ENCODE results near the gene TRIM17.
"Not testable (repeated sequence)": the region's sequence is repeated elsewhere in the genome, so short reads cannot be mapped to it uniquely, and the experiment has no call there.

The TRIM17 gene

DNA sequence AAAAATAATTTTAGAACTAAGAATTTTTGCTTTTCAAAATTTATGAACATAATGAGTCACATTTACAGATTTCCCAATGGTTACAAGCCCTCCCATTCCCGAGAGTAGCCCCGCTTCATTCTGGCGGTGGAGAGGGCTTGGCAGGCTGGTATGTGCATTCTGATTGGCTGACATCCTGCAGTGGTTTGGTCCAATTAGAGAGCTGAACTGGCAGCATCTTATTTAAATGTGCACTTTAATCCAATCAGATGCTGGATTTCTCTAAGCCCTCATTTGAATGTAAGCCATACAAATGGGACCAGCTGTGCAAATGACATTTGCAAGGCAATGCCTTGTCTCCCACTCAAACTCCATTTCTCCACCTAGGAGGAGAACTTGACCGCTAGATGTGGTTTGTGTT, 18.0 kb upstream of the TRIM17 start:
- DNase-seq (ENCODE audit: insufficient read length, low spot score) (no peak), FAIRE-seq (no peak)
- TF ChIP-seq POLR2A (IDR thresholded peaks at IDR 0.05; ENCODE audit: low read depth, low read length), result no peak

DNA sequence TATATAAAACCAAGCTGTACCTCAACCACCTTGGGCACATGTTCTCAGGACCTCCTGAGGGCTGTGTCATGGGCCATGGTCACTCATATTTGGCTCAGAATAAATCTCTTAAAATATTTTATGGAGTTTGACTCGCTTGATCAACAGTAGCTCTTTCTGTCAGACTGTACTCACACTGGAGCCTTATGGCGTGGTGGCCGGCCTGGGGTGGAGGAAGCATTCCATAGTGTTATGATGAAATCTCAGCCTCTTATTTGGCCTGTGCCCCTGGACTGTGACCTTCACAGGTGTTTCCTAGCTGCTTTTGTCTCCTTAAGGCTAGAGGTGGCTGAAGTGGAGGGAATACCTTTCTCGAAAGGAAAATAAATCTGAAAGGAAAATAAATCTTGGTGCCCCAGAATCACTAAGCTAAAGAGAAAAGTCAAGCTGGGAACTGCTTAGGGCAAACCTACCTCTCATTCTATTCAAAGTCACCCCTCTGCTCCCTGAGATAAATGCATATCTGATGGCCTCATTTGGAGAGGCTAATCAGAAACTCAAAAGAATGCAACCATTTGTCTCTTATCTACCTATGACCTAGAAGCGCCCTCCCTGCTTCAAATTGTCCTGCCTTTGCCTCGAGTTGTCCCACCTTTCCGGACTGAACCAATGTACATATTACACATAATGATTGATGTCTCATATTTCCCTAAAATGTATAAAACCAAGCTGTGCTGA, 16.8 kb upstream of the TRIM17 start:
- FAIRE-seq; DNase-seq (ENCODE audit: insufficient read length, low spot score): not testable (repeated sequence)

DNA sequence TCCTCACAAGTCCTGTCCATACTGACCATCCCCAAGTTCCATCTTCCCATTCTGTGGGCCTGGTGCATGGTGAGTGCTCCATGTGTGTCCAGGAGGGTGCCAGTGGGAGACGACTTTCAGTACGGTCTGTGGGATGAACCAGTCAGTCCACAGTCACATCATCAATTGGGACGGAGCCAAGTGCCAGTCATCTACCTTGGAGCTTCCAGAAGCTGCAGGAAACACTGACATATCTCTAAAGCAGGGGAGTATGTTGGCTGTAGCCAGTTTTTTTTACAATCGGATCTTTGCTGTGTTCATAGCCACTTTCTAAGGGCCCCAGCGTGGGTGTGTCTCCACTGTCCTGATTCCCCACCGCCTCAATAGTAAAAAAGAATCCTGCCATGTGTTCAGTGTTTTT, 13.6 kb upstream of the TRIM17 start:
- DNase-seq (ENCODE audit: insufficient read length, low spot score) (no peak), FAIRE-seq (no peak)
- no peak for TF ChIP-seq POLR2A (IDR thresholded peaks at IDR 0.05; ENCODE audit: low read depth, low read length)

DNA sequence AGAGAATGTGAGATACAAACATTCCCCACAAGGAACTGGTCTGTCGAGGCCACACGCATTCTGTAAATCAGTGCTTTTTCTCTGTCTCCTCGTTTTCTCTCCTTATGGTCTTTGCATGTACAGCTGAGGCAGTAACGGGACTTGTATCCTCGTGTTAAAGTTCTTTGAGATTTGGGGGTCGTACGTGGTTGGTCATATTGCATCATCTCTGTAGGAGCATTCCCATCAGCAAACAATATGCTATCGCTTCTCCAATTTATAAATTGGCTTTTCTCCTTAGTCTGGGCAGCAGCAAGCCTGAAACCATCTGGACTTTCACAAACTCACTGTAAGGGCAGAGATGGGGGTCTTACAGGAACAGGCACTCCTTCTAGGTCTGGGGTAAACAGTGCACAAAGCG, 13.0 kb upstream of the TRIM17 start:
- no peak for FAIRE-seq
- TF ChIP-seq POLR2A (IDR thresholded peaks at IDR 0.05; ENCODE audit: low read depth, low read length), result no peak
- DNase-seq (ENCODE audit: insufficient read length, low spot score), result no peak

DNA sequence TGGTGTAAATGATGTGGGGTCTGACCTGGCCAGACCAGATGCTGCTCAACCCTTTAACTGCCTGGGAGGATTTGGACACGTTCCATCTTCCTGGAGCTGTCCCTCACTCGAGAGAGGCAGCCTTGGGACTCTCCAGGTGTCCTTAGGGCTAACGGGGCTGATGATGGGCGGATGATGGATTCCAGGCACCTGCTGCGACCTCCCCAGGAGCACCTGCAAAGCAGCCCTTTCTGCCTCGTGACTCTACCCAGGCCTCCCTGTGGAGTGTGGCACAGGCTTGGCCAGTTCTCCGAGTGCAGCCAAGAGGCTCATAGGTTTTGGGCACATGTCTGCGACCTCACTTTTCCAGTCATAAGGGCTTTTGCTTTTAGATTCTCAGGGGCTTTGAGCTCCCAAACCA, 12.3 kb upstream of the TRIM17 start:
- no peak for DNase-seq (ENCODE audit: insufficient read length, low spot score)
- no peak for FAIRE-seq
- no peak for TF ChIP-seq POLR2A (IDR thresholded peaks at IDR 0.05; ENCODE audit: low read depth, low read length)

DNA sequence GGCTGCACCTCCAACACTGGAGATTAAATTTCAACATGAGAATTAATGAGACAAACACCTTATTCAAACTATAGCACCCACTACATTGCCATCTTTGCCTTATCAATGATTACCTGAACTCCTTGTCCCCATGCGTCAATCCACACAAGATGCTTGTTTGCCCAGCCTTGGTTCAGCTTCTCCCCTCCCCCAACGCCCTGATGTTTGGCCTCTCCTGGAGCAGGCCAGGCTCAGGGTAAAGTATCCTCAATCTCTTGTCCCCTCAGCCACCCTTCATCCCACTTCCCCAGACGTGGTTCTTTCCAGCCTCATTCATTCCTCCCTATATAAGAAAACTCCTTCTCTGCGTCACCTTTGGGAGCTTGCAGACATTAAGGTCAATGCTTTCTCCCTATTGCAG, 11.8 kb upstream of the TRIM17 start:
- no peak for FAIRE-seq

DNA sequence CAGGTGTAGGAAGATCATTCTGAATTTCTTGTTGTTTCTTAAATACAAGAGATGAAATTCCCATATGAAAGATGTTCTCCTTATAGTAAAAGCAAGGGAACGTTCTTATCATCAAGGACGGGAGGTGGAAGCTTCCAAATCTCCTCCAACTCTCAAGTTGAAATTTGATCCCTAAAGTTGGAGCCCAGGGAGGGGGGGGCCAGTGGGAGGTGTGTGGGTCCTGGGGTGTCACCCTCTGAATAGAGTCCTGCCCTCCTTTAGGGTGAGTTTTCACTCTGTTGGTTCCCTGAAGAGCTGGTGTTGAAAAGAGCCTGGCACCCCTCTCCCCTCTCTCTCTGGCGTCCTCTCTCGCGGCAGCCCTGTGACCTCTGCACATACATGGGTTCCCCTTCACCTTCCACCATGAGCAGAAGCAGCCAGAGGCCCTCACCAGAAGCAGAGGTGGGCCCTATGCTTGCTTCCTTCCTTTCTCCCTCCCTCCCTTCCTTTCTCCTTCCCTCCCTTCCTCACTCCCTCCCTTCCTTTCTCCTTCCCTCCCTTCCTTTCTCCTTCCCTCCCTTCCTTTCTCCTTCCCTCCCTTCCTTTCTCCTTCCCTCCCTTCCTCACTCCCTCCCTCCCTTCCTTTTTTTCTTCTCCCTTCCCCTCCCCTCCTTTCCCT, 10.0 kb upstream of the TRIM17 start:
- FAIRE-seq (no peak), DNase-seq (ENCODE audit: insufficient read length, low spot score) (no peak)
- no peak for TF ChIP-seq POLR2A (IDR thresholded peaks at IDR 0.05; ENCODE audit: low read depth, low read length)

More for the DNA sequence above, 11.8 kb upstream of the TRIM17 start:
- TF ChIP-seq POLR2A (IDR thresholded peaks at IDR 0.05; ENCODE audit: low read depth, low read length), result no peak
- DNase-seq (ENCODE audit: insufficient read length, low spot score), result no peak

DNA sequence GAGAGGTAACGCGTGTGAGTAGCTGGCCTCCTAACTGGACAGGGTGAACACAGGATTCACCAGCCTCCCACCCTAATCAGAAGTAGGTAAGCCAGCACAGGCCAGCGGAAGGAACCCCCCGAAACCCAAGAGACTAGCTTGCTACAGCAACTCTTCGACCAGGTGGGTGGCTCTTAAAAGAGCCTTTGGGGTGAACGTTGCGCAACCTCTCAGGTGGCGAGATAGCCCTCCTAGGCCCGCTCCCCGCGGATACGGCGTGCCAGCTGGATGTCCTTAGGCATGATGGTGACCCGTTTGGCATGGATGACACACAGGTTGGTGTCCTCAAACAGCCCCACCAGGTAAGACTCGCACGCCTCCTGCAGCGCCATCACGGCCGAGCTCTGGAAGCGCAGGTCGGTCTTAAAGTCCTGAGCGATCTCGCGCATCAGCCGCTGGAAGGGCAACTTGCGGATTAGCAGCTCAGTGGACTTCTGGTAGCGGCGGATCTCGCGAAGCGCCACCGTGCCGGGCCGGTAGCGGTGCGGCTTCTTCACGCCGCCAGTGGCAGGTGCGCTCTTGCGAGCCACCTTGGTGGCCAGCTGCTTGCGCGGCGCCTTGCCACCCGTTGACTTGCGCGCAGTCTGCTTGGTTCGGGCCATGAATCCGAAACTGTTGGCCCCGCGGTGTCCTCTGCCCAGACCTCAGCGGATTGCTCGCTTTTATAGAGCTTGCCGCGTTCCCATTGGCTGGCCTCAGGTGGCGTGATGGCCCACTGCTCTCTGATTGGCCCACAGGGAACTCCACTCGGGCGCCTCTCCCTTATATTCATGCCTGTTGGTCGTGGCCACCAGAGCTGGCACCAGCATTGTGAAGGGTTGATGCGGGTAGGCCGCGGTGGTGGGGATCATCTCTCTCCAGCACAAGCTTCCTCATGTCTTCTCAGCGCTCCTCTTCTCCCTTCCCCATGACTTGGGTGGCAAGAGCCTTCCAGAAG, 8.3 kb upstream of the TRIM17 start:
- FAIRE-seq (no peak), DNase-seq (ENCODE audit: insufficient read length, low spot score) (no peak)
- no peak for TF ChIP-seq POLR2A (IDR thresholded peaks at IDR 0.05; ENCODE audit: low read depth, low read length)

DNA sequence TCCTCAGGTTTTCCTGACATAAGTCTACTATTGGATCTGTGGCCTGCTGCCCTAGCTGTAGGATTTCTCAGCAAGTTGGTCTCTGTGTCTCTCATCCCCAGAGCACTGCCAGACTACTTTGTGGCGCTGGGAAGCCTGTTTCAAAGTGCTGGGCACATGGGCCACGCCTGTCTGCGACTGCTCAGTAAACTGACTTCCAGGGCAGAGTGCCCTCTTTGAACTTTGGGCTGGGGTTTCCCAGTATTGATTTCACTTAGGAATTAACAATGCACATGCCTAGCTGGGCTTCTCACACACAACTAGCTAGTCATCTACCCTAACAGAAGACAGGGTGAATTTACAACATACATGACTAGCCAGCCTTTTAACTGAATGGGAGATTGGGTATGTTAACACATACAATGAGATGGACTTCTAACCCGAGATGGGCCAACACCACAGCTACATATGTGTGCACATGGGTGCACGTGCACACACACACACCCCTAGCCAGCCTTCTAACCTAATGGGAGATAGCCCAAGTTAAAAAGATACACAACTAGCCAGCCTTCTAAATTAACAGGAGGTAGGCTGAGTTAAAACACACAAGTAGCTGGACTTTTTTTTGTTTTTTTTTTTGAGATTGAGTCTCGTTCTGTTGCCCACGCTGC, 6.9 kb upstream of the TRIM17 start:
- DNase-seq (ENCODE audit: insufficient read length, low spot score), result no peak
- no peak for FAIRE-seq
- no peak for TF ChIP-seq POLR2A (IDR thresholded peaks at IDR 0.05; ENCODE audit: low read depth, low read length)

DNA sequence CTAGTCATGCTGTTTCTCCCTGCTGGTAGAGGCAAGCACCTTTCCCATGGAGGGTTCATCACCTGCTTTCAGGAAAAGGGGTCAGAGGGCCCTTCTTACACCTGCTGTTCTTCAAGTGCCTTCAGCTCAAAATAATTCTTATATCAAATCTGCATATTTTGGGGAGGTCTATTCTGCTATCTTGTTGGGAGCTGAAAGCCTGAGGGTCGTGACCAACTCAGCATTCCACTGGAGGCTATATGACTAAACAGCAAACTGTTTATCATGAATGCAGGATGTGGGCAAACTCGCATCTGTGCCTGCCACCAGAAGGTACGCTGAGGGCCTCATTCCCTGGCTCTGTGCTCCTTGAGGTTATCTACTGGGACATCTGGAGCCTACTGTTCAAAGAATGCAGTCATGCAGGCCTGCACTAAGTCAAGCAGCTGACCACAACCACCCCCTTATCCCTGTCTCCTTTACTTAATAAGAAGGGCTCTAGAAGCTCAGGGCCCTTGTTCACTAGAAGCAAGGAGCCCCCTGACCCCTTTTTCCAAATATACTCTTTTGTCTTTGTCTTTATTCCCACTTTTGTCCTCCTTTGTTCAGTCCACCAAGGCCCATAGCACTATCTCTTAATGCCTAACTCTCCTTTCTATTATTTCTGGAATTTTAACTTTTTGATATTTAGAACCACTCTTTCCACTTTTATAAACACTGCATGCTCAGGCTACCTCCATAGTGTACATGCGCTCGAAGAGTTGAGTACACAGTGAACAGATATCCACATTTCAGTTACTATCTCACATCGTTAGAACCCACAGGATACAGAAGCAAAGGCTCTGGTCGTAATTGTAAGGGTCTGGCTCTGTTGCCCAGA, 4.5 kb upstream of the TRIM17 start:
- no peak for DNase-seq (ENCODE audit: insufficient read length, low spot score)
- FAIRE-seq, result no peak
- TF ChIP-seq POLR2A (IDR thresholded peaks at IDR 0.05; ENCODE audit: low read depth, low read length), result no peak

DNA sequence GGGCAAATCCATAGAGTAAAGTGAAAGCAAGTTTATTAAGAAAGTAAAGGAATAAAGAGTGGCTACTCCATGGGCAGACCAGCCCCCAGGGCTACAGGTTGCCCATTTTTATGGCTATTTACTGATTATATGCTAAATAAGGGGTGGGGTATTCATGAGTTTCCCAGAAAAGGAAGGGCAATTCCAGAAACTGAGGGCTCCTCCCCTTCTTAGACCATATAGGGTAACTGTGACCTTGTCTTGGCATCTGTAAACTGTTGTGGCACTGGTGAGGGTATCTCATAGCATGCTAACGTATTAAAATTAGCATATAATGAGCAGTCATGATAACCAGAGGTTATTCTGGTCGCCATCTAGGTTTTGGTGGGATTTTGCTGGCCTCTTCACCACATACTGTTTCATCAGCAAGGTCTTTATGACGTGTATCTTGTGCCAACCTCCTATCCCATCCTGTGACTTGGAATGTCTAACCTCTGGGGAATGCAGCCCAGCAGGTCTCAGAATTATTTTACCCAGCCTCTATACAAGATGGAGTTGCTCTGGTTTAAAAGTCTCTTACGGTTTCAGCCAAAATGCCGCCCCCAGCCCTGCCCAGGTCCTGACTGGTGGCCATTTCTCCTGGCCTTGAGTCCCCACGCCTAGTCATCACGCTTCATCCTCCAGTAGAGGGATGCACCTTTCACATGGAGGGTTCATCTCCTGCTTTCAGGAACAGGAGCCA, 982 bp upstream of the TRIM17 start:
- DNase-seq (ENCODE audit: insufficient read length, low spot score) (no peak), FAIRE-seq (no peak)
- TF ChIP-seq POLR2A (IDR thresholded peaks at IDR 0.05; ENCODE audit: low read depth, low read length), result no peak

DNA sequence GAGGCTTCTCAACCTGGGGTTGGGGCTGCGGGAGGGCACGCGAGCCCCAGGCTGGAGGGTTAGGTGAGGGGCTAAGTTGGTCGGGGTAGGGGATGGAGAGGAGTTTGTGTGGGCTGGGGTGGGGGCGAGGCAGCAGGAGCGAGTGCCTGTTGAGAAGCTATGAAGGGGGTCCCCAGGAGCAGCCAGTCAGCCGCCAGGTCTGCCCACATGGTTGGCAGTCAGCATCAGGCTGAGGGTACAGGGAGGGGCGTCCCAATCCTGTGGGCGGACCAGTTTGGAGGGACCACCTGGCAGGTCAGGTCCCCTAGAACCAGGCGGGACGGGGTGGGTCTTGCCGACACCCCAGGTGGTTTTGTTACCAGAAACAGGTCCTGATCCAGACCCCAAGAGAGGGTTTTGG, 400 bp upstream of the TRIM17 start:
- DNase-seq (ENCODE audit: insufficient read length, low spot score) (no peak), FAIRE-seq (no peak)
- no peak for TF ChIP-seq POLR2A (IDR thresholded peaks at IDR 0.05; ENCODE audit: low read depth, low read length)

Data from H54 (cell line).